GM12801 (cell line): ENCODE data around the gene ESRRB.

ENCODE experiments used
- CTCF ChIP-seq: IDR thresholded peaks from one replicate; pipeline ENCODE4 v1.5.1; 2011; ENCODE audit warnings: control low read depth; ENCODE audit not compliant: insufficient read length; ENCODE audit errors: extremely low read depth

ESRRB gene

GRCh38 chr14:76412501-76412900 is 36.6 kb downstream of the ESRRB start:
- TF ChIP-seq CTCF: no peak

GRCh38 chr14:76413106-76413961 is 37.4 kb downstream of the ESRRB start:
- no peak for TF ChIP-seq CTCF

- no peak for TF ChIP-seq CTCF
These were observed 38.1 kb downstream of the ESRRB start for GRCh38 chr14:76413962-76414600.

- TF ChIP-seq CTCF: no peak
These were observed 43.5 kb downstream of the ESRRB start for GRCh38 chr14:76419399-76419798.

- TF ChIP-seq CTCF: no peak
These were observed 44.9 kb downstream of the ESRRB start for GRCh38 chr14:76420827-76421226.

- TF ChIP-seq CTCF: no peak
These were observed 45.7 kb downstream of the ESRRB start for GRCh38 chr14:76421662-76422061.

GRCh38 chr14:76422662-76423061 is 46.7 kb downstream of the ESRRB start:
- no peak for TF ChIP-seq CTCF
